Raji (cell line): Measurements from ENCODE around the gene FBN3.

ENCODE experiments used
- POLR2A ChIP-seq: IDR thresholded peaks from 2 replicates; pipeline ENCODE4 v1.6.1; 2011; ENCODE audit warnings: low read depth, low read length, control low read depth; ENCODE audit not compliant: insufficient read depth

FBN3 gene

GRCh38 chr19:8036434-8037099, 112.8 kb downstream of the FBN3 start:
- no peak for TF ChIP-seq POLR2A

- no peak for TF ChIP-seq POLR2A
These were observed 115.2 kb downstream of the FBN3 start for GRCh38 chr19:8034178-8034525.

- no peak for TF ChIP-seq POLR2A
These were observed 118.4 kb downstream of the FBN3 start for GRCh38 chr19:8030960-8031359.

DNA sequence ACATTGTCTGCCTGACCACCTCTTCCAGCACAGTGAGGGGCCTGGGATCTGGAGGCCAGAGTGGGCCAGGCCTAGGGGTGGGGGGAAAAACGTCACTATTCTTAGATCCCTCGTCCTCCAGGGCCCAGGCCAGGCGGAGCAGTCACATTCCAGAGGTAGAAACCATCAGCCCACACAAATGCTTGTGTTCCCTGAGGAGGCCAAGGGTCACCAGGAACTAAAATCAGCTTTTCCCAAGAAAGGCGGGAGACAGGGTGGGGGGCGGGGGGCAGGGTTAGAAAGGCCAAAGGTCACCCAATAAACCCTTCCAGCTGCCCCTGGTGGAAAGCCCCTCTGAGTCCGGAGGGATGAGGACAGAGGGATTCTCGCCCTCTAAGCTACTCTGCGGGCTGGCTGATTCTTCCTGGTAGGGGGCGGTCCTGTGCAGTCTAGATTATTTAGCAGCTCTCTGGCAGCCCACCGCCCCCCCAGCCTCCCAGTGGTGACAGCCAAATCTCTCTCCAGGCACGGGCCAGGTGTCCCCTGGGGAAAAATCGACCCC, 120.4 kb downstream of the FBN3 start:
- no peak for TF ChIP-seq POLR2A

- TF ChIP-seq POLR2A = no peak
These were observed 124.1 kb downstream of the FBN3 start for GRCh38 chr19:8025316-8025715.

- no peak for TF ChIP-seq POLR2A
These were observed 126.0 kb downstream of the FBN3 start for GRCh38 chr19:8023371-8023770.

DNA sequence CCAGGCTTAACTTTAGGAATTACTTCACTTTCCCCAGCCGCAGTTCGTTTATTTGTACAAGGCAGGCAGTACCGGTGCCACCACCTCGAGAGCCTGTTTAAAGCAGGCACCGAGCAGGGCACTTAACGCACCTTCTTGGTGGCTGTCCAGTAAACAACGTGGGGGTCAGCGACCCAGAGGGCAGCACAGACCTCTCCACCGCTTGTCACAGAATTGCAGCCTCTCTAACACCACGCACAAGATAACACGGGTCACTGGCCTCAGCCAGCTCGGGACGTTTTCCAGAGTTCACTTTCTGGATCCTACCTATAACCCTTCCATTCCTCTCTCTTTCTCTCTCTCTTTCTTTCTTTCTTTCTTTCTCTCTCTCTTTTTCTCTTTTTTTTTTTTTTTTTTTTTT, 127.1 kb downstream of the FBN3 start:
- TF ChIP-seq POLR2A = no peak

DNA sequence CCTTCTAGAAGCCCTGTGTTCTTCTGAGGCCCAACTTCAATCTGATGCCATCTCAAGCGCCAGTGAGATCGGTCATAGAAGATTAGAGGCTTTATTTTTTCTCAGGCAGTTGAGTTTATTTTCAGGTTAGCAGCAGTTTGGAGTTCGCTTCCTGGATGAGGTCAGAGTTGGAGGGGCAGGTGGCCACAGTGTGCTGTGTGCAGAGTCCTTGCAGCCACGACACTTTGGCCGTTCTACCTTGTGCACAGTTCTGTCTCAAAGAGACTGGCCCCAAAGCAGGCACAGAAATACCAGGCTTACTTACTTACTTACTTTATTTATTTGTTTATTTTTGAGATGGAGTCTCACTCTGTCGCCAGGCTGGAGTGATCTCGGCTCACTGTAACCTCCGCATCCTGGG, 128.0 kb downstream of the FBN3 start:
- TF ChIP-seq POLR2A = no peak

DNA sequence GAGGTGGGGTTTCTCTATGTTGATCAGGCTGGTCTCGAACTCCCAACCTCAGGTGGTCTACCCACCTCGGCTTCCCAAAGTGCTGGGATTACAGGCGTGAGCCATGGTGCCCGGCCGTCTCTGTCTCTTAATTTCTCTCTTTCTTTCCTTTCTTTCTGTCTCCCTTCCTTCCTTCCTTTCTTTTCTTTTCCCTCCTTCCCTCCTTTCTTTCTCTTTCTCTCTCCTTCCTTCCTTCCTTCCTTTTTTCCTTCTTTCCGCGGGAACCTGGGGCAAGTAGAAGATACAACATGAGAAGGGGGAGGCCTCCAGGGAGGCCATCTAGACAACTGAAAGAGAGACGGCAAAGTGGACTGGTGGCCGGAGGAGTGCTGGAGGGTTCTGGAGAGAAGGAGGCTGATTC, 128.7 kb downstream of the FBN3 start:
- TF ChIP-seq POLR2A = no peak

- no peak for TF ChIP-seq POLR2A
These were observed 131.6 kb downstream of the FBN3 start for GRCh38 chr19:8017808-8018207.
